Upper lobe of left lung (tissue), 6 donors: Measurements from ENCODE around the gene EYS. TPM values are rescaled to one million over a fixed set of nuclear protein-coding genes. Genes with fewer than 3 reads are reported as not detected.

Experiments
- ATAC-seq, 2 donors: fragments of 200-7000 bp; cut with Tn5 transposase; one replicate each; pipeline ENCODE4 v1.9.1; 2022; ENCODE audit warnings: mild to moderate bottlenecking in 2 of 2, moderate library complexity in 2 of 2; ENCODE audit not compliant: low FRiP score in 2 of 2
- DNase-seq, 2 donors: peaks; one replicate each; pipeline ENCODE4 v3.0.0-alpha.2; 2019 to 2020
- H3K27ac ChIP-seq, 4 donors: fragments of 200-600 bp; sonication (generic); one replicate each; pipeline ENCODE4 v1.5.1; 2016 to 2019
- H3K27me3 ChIP-seq, 4 donors: fragments of 200-600 bp; sonication (generic); one replicate each; pipeline ENCODE4 v1.5.1; 2017 to 2019
- H3K36me3 ChIP-seq, 4 donors: fragments of 200-600 bp; sonication (generic); one replicate each; pipeline ENCODE4 v1.5.1; 2016 to 2019
- H3K4me1 ChIP-seq, 4 donors: fragments of 200-600 bp; sonication (generic); one replicate each; pipeline ENCODE4 v1.5.1; 2018 to 2019
- H3K4me3 ChIP-seq, 4 donors: fragments of 200-600 bp; sonication (generic); one replicate each; pipeline ENCODE4 v1.5.1; 2017 to 2019; ENCODE audit warnings: mild to moderate bottlenecking in 2 of 4, moderate library complexity in 1 of 4
- H3K9me3 ChIP-seq, 4 donors: fragments of 200-600 bp; sonication (generic); one replicate each; pipeline ENCODE4 v1.5.1; 2018 to 2019
- EP300 ChIP-seq, 4 donors: sonication (generic); formaldehyde crosslinking; IDR thresholded peaks; one replicate each; pipeline ENCODE4 v1.5.1; 2017; ENCODE audit warnings: antibody characterized with exemption in 4 of 4, control low read depth in 2 of 4
- POLR2A ChIP-seq, 4 donors: fragments of 450-650 bp; IDR thresholded peaks; one replicate each; pipeline ENCODE4 v1.5.1; 2016 to 2017; ENCODE audit warnings: antibody characterized with exemption in 4 of 4, mild to moderate bottlenecking in 2 of 4
- POLR2AphosphoS5 ChIP-seq, 2 donors: sonication (generic); formaldehyde crosslinking; IDR thresholded peaks; one replicate each; pipeline ENCODE4 v1.5.1; 2017; ENCODE audit warnings: antibody characterized with exemption in 2 of 2
- WGBS, 2 donors: methylation state at CpG; one replicate each; pipeline ENCODE4 v1.1.5; 2017 to 2018; 5-methylcytosine and 5-hydroxymethylcytosine counted together
- total RNA-seq, 6 donors: library from RNA; depleted of rRNA in 4 of 6; stranded (reverse); fragments of >200 nt in 4 of 6; gene quantifications; one replicate each; pipeline versions ENCODE4 v1.1.0 to v1.2.1, GENCODE V29; 2016 to 2021
- TF ChIP-seq, protein P1 (sequence below), 6 experiments: fragments of 450-650 bp in 4 of 6; fragments of 200-600 bp in 2 of 6; sonication (generic) in 2 of 6; IDR thresholded peaks; one replicate each; pipeline ENCODE4 v1.5.1; 2016 to 2019; ENCODE audit warnings: antibody characterized with exemption in 6 of 6
- donor health status: DM: no; HTN: no; CAD: no; lungs with moderate emphysema.
- donor health status: DM: no; HTN: yes; CAD: no; lungs with severe emphysema.

Gene EYS
- total RNA-seq, 6 donors from 2014 or later = under 0.01 to 0.46 (median 0.28) TPM; not detected in 2

DNA sequence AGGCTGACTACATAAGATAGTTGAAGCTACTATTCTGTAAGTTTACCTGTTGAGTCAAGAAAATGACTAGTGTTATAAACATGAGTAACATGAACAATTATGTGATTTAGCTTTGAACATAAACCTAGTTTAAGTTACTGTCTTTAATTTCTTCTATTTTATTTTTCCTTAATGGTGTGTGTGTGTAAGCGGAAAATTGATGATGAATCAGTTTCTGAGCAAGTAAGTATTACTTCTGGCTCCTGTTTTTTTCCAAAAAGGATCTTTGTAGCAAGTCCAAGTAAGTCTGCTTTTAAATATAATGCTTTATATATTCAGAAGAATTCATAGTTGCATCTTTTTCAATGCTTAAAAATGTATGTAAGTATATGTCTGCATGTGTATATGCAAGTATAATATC is 786.8 kb downstream of the EYS start:
- H3K4me3 ChIP-seq = no peak overlapping the region
- H3K4me1 ChIP-seq = no peaks in the 10 kb centered on the region
- no peak overlapping the region for H3K27ac ChIP-seq
- TF ChIP-seq EP300 (IDR thresholded peaks at IDR 0.05) = no peak
- TF ChIP-seq POLR2AphosphoS5 (IDR thresholded peaks at IDR 0.05) = no peak
- TF ChIP-seq, protein P1, sequence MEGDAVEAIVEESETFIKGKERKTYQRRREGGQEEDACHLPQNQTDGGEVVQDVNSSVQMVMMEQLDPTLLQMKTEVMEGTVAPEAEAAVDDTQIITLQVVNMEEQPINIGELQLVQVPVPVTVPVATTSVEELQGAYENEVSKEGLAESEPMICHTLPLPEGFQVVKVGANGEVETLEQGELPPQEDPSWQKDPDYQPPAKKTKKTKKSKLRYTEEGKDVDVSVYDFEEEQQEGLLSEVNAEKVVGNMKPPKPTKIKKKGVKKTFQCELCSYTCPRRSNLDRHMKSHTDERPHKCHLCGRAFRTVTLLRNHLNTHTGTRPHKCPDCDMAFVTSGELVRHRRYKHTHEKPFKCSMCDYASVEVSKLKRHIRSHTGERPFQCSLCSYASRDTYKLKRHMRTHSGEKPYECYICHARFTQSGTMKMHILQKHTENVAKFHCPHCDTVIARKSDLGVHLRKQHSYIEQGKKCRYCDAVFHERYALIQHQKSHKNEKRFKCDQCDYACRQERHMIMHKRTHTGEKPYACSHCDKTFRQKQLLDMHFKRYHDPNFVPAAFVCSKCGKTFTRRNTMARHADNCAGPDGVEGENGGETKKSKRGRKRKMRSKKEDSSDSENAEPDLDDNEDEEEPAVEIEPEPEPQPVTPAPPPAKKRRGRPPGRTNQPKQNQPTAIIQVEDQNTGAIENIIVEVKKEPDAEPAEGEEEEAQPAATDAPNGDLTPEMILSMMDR (IDR thresholded peaks at IDR 0.05) = no peak
- no peak for TF ChIP-seq POLR2A (IDR thresholded peaks at IDR 0.05)
- 86 to 98% methylated on average over 1 of the region's 1 CpG for WGBS, 2 donors
- no peaks in the 10 kb centered on the region for H3K27me3 ChIP-seq
- H3K36me3 ChIP-seq = no peaks in the 10 kb centered on the region
- no peaks in the 10 kb centered on the region for H3K9me3 ChIP-seq
- DNase-seq = no peak
- ATAC-seq = no peak

DNA sequence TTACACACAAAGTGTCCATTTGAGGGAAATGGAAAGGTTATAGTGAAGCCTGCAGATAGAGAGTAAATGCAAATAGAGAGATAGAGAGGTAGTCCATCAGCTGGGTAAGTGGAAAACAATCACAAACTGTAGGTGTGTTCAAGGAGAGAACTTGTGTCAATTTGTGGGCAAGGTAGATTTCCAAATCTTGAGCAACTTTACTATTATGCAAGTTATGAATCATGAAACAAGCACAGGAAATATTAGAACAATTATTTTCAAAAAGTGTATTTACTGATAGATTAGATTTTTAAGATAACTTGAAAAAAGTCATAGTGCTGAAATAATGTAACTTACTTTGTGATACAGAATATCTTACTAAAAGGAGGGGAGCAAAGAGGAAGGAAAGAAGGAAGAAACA is 792.9 kb downstream of the EYS start:
- ATAC-seq = no peak
- H3K4me1 ChIP-seq = no peaks in the 10 kb centered on the region
- no peak for TF ChIP-seq EP300 (IDR thresholded peaks at IDR 0.05)
- no peak for TF ChIP-seq POLR2A (IDR thresholded peaks at IDR 0.05)
- TF ChIP-seq POLR2AphosphoS5 (IDR thresholded peaks at IDR 0.05) = no peak
- TF ChIP-seq, protein P1 (IDR thresholded peaks at IDR 0.05) = no peak

DNA sequence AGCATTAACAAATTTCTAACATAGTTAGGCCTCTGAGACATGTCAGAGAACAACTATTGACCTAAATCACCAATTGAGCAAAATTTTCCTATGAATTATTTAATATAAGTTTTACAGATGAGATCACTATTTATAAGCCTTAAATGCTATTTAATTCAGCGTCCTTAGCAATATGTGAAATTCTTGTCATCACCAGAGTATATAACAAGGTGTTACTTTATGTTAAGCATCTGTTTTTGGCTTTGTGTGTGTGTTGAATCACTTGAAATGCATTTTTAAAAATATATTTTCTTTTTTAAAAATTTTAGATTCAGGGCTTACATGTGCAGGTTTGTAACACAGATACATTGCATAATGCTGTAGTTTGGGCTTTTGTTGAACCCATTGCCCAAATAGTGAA is 794.1 kb downstream of the EYS start:
- no peak overlapping the region for H3K27ac ChIP-seq
- TF ChIP-seq, protein P1 (IDR thresholded peaks at IDR 0.05) = no peak
- TF ChIP-seq EP300 (IDR thresholded peaks at IDR 0.05) (no peak), POLR2AphosphoS5 (IDR thresholded peaks at IDR 0.05) (no peak), POLR2A (IDR thresholded peaks at IDR 0.05) (no peak)
- DNase-seq (no peak), ATAC-seq (no peak)
- no peaks in the 10 kb centered on the region for H3K36me3 ChIP-seq
- no peak overlapping the region for H3K4me3 ChIP-seq
- H3K4me1 ChIP-seq = no peaks in the 10 kb centered on the region
- 68 to 69% methylated on average over 1 of the region's 1 CpG for WGBS, 2 donors
- no peaks in the 10 kb centered on the region for H3K9me3 ChIP-seq
- H3K27me3 ChIP-seq = no peaks in the 10 kb centered on the region

More for the DNA sequence above, 792.9 kb downstream of the EYS start:
- H3K36me3 ChIP-seq = no peaks in the 10 kb centered on the region
- DNase-seq = no peak
- no peak overlapping the region for H3K4me3 ChIP-seq
- no peaks in the 10 kb centered on the region for H3K9me3 ChIP-seq
- H3K27ac ChIP-seq = no peak overlapping the region
- H3K27me3 ChIP-seq = no peaks in the 10 kb centered on the region

DNA sequence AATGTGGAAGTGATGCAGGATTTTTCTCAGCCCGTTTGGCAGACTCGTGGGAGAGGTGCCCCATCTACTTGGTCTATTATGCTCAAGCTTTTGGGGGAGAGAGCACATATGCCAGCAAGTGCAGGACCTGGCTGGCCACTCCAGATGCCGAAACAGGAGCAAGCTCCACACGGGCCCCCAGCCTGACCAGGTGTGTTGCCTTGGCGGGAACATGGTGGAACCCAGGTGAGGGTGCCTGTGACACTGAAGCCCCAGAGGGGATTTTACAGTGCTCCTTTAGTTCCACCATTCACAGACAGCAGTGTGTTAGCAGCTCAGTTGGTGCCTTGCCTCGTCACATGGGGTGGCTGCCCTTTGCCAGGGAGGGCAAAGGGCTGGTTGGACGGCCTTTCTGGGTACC is 798.9 kb downstream of the EYS start:
- TF ChIP-seq, protein P1 (IDR thresholded peaks at IDR 0.05) = no peak
- TF ChIP-seq POLR2A (IDR thresholded peaks at IDR 0.05) = no peak
- TF ChIP-seq POLR2AphosphoS5 (IDR thresholded peaks at IDR 0.05) = no peak
- TF ChIP-seq EP300 (IDR thresholded peaks at IDR 0.05) = no peak
- DNase-seq (no peak), ATAC-seq (no peak)
- no peaks in the 10 kb centered on the region for H3K27me3 ChIP-seq
- no peak overlapping the region for H3K4me3 ChIP-seq
- H3K36me3 ChIP-seq = no peaks in the 10 kb centered on the region
- H3K4me1 ChIP-seq = no peaks in the 10 kb centered on the region
- H3K9me3 ChIP-seq = no peaks in the 10 kb centered on the region
- 90 to 92% methylated on average over 4 to 7 of the region's 7 CpGs for WGBS, 2 donors
- no peak overlapping the region for H3K27ac ChIP-seq

DNA sequence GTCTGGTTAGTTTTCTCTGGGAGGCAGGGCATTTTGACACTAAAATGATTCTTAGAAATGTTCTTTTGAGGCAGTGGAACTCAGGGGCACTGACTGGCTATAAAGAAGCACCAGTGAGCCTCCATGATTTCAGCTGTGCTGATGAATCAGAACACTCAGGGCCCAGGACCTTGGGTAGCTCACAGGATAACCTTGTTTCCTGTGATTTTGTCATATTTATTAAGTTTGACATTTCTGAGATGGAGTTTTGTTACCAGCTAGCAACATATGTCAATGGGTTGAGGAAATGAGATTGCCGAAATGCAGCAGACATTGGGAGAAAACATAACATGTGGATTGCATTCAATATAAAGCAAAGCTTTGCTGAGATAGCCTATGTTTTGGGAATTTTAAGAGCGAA is 802.4 kb downstream of the EYS start:
- WGBS, 2 donors = 87 to 90% methylated on average over 2 of the region's 2 CpGs
- ATAC-seq = no peak

More for the DNA sequence above, 802.4 kb downstream of the EYS start:
- no peak for DNase-seq
- Histone ChIP-seq H3K4me3 (no peak overlapping the region), H3K9me3 (no peaks in the 10 kb centered on the region), H3K36me3 (no peaks in the 10 kb centered on the region), H3K4me1 (no peaks in the 10 kb centered on the region), H3K27me3 (no peaks in the 10 kb centered on the region), H3K27ac (no peak overlapping the region)
- TF ChIP-seq, protein P1 (IDR thresholded peaks at IDR 0.05) = no peak
- TF ChIP-seq POLR2A (IDR thresholded peaks at IDR 0.05) (no peak), EP300 (IDR thresholded peaks at IDR 0.05) (no peak), POLR2AphosphoS5 (IDR thresholded peaks at IDR 0.05) (no peak)
